Activated CD4-positive, alpha-beta memory T cell treated with anti-CD3 and anti-CD28 coated beads, Interleukin-2, amount 10 ng/mL, durations not matched to agents 7 days and 5 days (primary cell): ENCODE measurements around the gene CFAP221. TPM values are rescaled to one million over a fixed set of nuclear protein-coding genes. Genes with fewer than 3 reads are reported as not detected.
"Not testable (repeated sequence)": the region's sequence is repeated elsewhere in the genome, so short reads cannot be mapped to it uniquely, and the experiment has no call there.

Experiments
- CTCF ChIA-PET: fragments of 350-600 bp; sonication (Branson Sonifier 250); formaldehyde crosslinking; loops from one replicate; lab custom pipeline; 2021; ENCODE audit warnings: antibody characterized with exemption, inconsistent platforms; lab: Charles Lee
- POLR2A ChIA-PET: fragments of 350-600 bp; sonication (Branson Sonifier 250); formaldehyde crosslinking; loops from one replicate; lab custom pipeline; 2021; ENCODE audit warnings: antibody characterized with exemption; lab: Charles Lee
- DNase-seq: peaks from one replicate; pipeline ENCODE4 v3.0.0-alpha.2; 2020
- H3K27ac Mint-ChIP-seq: one replicate; pipeline ENCODE4 v1.8.0; 2021; ENCODE audit warnings: mild to moderate bottlenecking, mixed read lengths
- H3K27me3 Mint-ChIP-seq: one replicate; pipeline ENCODE4 v1.8.0; 2021; ENCODE audit warnings: mixed read lengths
- H3K36me3 Mint-ChIP-seq: one replicate; pipeline ENCODE4 v1.8.0; 2021; ENCODE audit warnings: low read depth, mixed read lengths
- H3K4me1 Mint-ChIP-seq: one replicate; pipeline ENCODE4 v1.8.0; 2021; ENCODE audit warnings: mixed read lengths
- H3K4me3 Mint-ChIP-seq: one replicate; pipeline ENCODE4 v1.8.0; 2021; ENCODE audit warnings: mild to moderate bottlenecking, mixed read lengths
- H3K9me3 Mint-ChIP-seq: one replicate; pipeline ENCODE4 v1.8.0; 2021; ENCODE audit warnings: mixed read lengths
- total RNA-seq, 2 experiments: library from RNA; stranded (reverse); gene quantifications; one replicate each; pipeline ENCODE4 v1.2.3, GENCODE V29; 2021

CFAP221 gene
- total RNA-seq, 2 experiments from 2014 or later: not detected

- H3K27ac Mint-ChIP-seq: no peak overlapping the region
- H3K9me3 Mint-ChIP-seq: peaks cover 5% of the 10 kb centered on the region
- ChIA-PET POLR2A (no interaction called here), CTCF (no interaction called here)
- no peaks in the 10 kb centered on the region for H3K36me3 Mint-ChIP-seq
- DNase-seq: no peak
- H3K4me3 Mint-ChIP-seq: no peak overlapping the region
- no peaks in the 10 kb centered on the region for H3K4me1 Mint-ChIP-seq
- peaks cover 17% of the 10 kb centered on the region for H3K27me3 Mint-ChIP-seq
These were observed 64.3 kb downstream of the CFAP221 start for GRCh38 chr2:119608553-119608952.

- Mint-ChIP-seq H3K27ac (no peak overlapping the region), H3K27me3 (peaks cover 17% of the 10 kb centered on the region)
These were observed 65.1 kb downstream of the CFAP221 start for GRCh38 chr2:119609337-119609736.

GRCh38 chr2:119614140-119614539, 69.9 kb downstream of the CFAP221 start:
- H3K9me3 Mint-ChIP-seq: peaks cover 19% of the 10 kb centered on the region
- H3K27me3 Mint-ChIP-seq, H3K4me3 Mint-ChIP-seq, CTCF ChIA-PET, DNase-seq, H3K36me3 Mint-ChIP-seq, POLR2A ChIA-PET, H3K4me1 Mint-ChIP-seq, H3K27ac Mint-ChIP-seq: not testable (repeated sequence)

More at GRCh38 chr2:119609337-119609736, 65.1 kb downstream of the CFAP221 start:
- POLR2A ChIA-PET: no interaction called here
- Mint-ChIP-seq H3K36me3 (peaks cover 3% of the 10 kb centered on the region), H3K9me3 (peaks cover 11% of the 10 kb centered on the region), H3K4me3 (no peak overlapping the region), H3K4me1 (no peaks in the 10 kb centered on the region)
- CTCF ChIA-PET: no interaction called here
- no peak for DNase-seq

- ChIA-PET CTCF (no interaction called here), POLR2A (no interaction called here)
- DNase-seq: no peak
- H3K9me3 Mint-ChIP-seq: peaks cover 19% of the 10 kb centered on the region
- H3K4me3 Mint-ChIP-seq: no peak overlapping the region
- H3K4me1 Mint-ChIP-seq: no peaks in the 10 kb centered on the region
- H3K27ac Mint-ChIP-seq: no peak overlapping the region
- H3K27me3 Mint-ChIP-seq: peaks cover 7% of the 10 kb centered on the region
- peaks cover 3% of the 10 kb centered on the region for H3K36me3 Mint-ChIP-seq
These were observed 72.2 kb downstream of the CFAP221 start for GRCh38 chr2:119616421-119616820.

GRCh38 chr2:119617455-119617854, 73.2 kb downstream of the CFAP221 start:
- no peak overlapping the region for H3K4me3 Mint-ChIP-seq

GRCh38 chr2:119618725-119619124, 74.5 kb downstream of the CFAP221 start:
- DNase-seq, H3K4me3 Mint-ChIP-seq, H3K27ac Mint-ChIP-seq, CTCF ChIA-PET, H3K36me3 Mint-ChIP-seq, H3K4me1 Mint-ChIP-seq, POLR2A ChIA-PET: not testable (repeated sequence)
- H3K27me3 Mint-ChIP-seq: peaks cover 23% of the 10 kb centered on the region
- H3K9me3 Mint-ChIP-seq: peaks cover 13% of the 10 kb centered on the region

More at GRCh38 chr2:119617455-119617854, 73.2 kb downstream of the CFAP221 start:
- no peak overlapping the region for H3K27ac Mint-ChIP-seq
- no peak for DNase-seq
- peaks cover 19% of the 10 kb centered on the region for H3K9me3 Mint-ChIP-seq
- H3K4me1 Mint-ChIP-seq: no peaks in the 10 kb centered on the region
- H3K27me3 Mint-ChIP-seq: peaks cover 17% of the 10 kb centered on the region
- CTCF ChIA-PET: no interaction called here
- POLR2A ChIA-PET: no interaction called here
- peaks cover 3% of the 10 kb centered on the region for H3K36me3 Mint-ChIP-seq

- H3K27me3 Mint-ChIP-seq: peaks cover 24% of the 10 kb centered on the region
- ChIA-PET CTCF (no interaction called here), POLR2A (no interaction called here)
- no peak overlapping the region for H3K27ac Mint-ChIP-seq
- no peaks in the 10 kb centered on the region for H3K4me1 Mint-ChIP-seq
- no peak overlapping the region for H3K4me3 Mint-ChIP-seq
- no peaks in the 10 kb centered on the region for H3K36me3 Mint-ChIP-seq
- no peak for DNase-seq
- no peaks in the 10 kb centered on the region for H3K9me3 Mint-ChIP-seq
These were observed 81.0 kb downstream of the CFAP221 start for GRCh38 chr2:119625226-119625625.

- Mint-ChIP-seq H3K9me3 (no peaks in the 10 kb centered on the region), H3K27me3 (peaks cover 11% of the 10 kb centered on the region), H3K27ac (no peak overlapping the region), H3K4me3 (no peak overlapping the region), H3K4me1 (no peaks in the 10 kb centered on the region), H3K36me3 (no peaks in the 10 kb centered on the region)
- no peak for DNase-seq
- ChIA-PET POLR2A (no interaction called here), CTCF (no interaction called here)
These were observed 85.1 kb downstream of the CFAP221 start for GRCh38 chr2:119629323-119629825.

GRCh38 chr2:119630121-119630520, 85.9 kb downstream of the CFAP221 start:
- no peak for DNase-seq
- Mint-ChIP-seq H3K4me1 (no peaks in the 10 kb centered on the region), H3K27me3 (peaks cover 14% of the 10 kb centered on the region), H3K27ac (no peak overlapping the region), H3K9me3 (no peaks in the 10 kb centered on the region), H3K4me3 (no peak overlapping the region), H3K36me3 (no peaks in the 10 kb centered on the region)
- ChIA-PET POLR2A (no interaction called here), CTCF (interaction anchor here (1.1 kb wide), 1 partner anchor 11 kb away, joined by 4 read pairs; no protein-coding TSS in a partner anchor)

- ChIA-PET CTCF (no interaction called here), POLR2A (no interaction called here)
- Mint-ChIP-seq H3K4me3 (no peak overlapping the region), H3K4me1 (peaks cover 1% of the 10 kb centered on the region), H3K36me3 (no peaks in the 10 kb centered on the region), H3K27me3 (peaks cover 8% of the 10 kb centered on the region), H3K27ac (no peak overlapping the region), H3K9me3 (no peaks in the 10 kb centered on the region)
- no peak for DNase-seq
These were observed 93.1 kb downstream of the CFAP221 start for GRCh38 chr2:119637371-119637770.

- ChIA-PET CTCF (interaction anchor here (1.5 kb wide), 1 partner anchor 23 kb away, joined by 5 read pairs; no protein-coding TSS in a partner anchor), POLR2A (no interaction called here)
- Mint-ChIP-seq H3K27me3 (peaks cover 8% of the 10 kb centered on the region), H3K27ac (no peak overlapping the region), H3K4me1 (peaks cover 1% of the 10 kb centered on the region), H3K9me3 (no peaks in the 10 kb centered on the region), H3K4me3 (no peak overlapping the region), H3K36me3 (no peaks in the 10 kb centered on the region)
- DNase-seq: no peak
These were observed 94.0 kb downstream of the CFAP221 start for GRCh38 chr2:119638246-119638645.

- POLR2A ChIA-PET: no interaction called here
- H3K4me1 Mint-ChIP-seq: peaks cover 1% of the 10 kb centered on the region
- no peak overlapping the region for H3K27ac Mint-ChIP-seq
- H3K9me3 Mint-ChIP-seq: no peaks in the 10 kb centered on the region
- DNase-seq: no peak
- CTCF ChIA-PET: interaction anchor here (1.5 kb wide), 1 partner anchor 22 kb away, joined by 5 read pairs; no protein-coding TSS in a partner anchor
- no peaks in the 10 kb centered on the region for H3K36me3 Mint-ChIP-seq
- H3K4me3 Mint-ChIP-seq: no peak overlapping the region
- H3K27me3 Mint-ChIP-seq: peaks cover 8% of the 10 kb centered on the region
These were observed 94.7 kb downstream of the CFAP221 start for GRCh38 chr2:119638685-119639554.

- peak; percentile 75 for DNase-seq
- POLR2A ChIA-PET: no interaction called here
These were observed 97.5 kb downstream of the CFAP221 start for GRCh38 chr2:119641562-119642258.

More at GRCh38 chr2:119641562-119642258, 97.5 kb downstream of the CFAP221 start:
- no peak overlapping the region for H3K27ac Mint-ChIP-seq
- H3K4me1 Mint-ChIP-seq: peaks cover 1% of the 10 kb centered on the region
- CTCF ChIA-PET: interaction anchor here (0.7 to 3.5 kb wide), 16 partner anchors 9 to 1036 kb away, joined by 3 to 26 read pairs (median 4); partner anchors contain the start of gene TMEM177
- H3K36me3 Mint-ChIP-seq: no peaks in the 10 kb centered on the region
- no peak overlapping the region for H3K4me3 Mint-ChIP-seq
- H3K27me3 Mint-ChIP-seq: peaks cover 8% of the 10 kb centered on the region
- no peaks in the 10 kb centered on the region for H3K9me3 Mint-ChIP-seq
